Uterus (tissue), 4 donors: ENCODE results near the gene MYD88. TPM values are rescaled to one million over a fixed set of nuclear protein-coding genes. Genes with fewer than 3 reads are reported as not detected.
A peak's percentile ranks its signal among the peaks of the same experiment; 100 is the strongest.

Experiments
- DNase-seq, 2 donors: peaks; one replicate each; pipeline ENCODE4 v3.0.0-alpha.2; 2019 to 2020
- H3K27ac ChIP-seq, 2 donors: fragments of 200-600 bp; sonication (generic); 1 replicate in 1 of 2; 2 replicates in 1 of 2; pipeline ENCODE4 v1.5.1; 2016 to 2018
- H3K27me3 ChIP-seq, 2 donors: fragments of 200-600 bp; sonication (generic); one replicate each; pipeline ENCODE4 v1.5.1; 2018 to 2019; ENCODE audit warnings: control low read depth in 1 of 2
- H3K36me3 ChIP-seq, 2 donors: fragments of 200-600 bp; sonication (generic); one replicate each; pipeline ENCODE4 v1.5.1; 2019; ENCODE audit warnings: control low read depth in 1 of 2
- H3K4me1 ChIP-seq, 2 donors: fragments of 200-600 bp; sonication (generic); one replicate each; pipeline ENCODE4 v1.5.1; 2018 to 2019; ENCODE audit warnings: control low read depth in 1 of 2
- H3K4me3 ChIP-seq, 2 donors: fragments of 200-600 bp; sonication (generic); 1 replicate in 1 of 2; 2 replicates in 1 of 2; pipeline ENCODE4 v1.5.1; 2018 to 2019; ENCODE audit warnings: mild to moderate bottlenecking in 1 of 2
- H3K9me3 ChIP-seq, 2 donors: fragments of 200-600 bp; sonication (generic); one replicate each; pipeline ENCODE4 v1.5.1; 2019; ENCODE audit warnings: control low read depth in 1 of 2
- POLR2A ChIP-seq, 2 donors: fragments of 450-650 bp; IDR thresholded peaks; one replicate each; pipeline ENCODE4 v1.6.1; 2016; ENCODE audit warnings: antibody characterized with exemption in 2 of 2, mild to moderate bottlenecking in 1 of 2, moderate library complexity in 1 of 2
- intact Hi-C: fragments of 100-400 bp; cut with DNase I; formaldehyde crosslinking; loops from one replicate; pipeline ENCODE4 v1.15.1; 2023; ENCODE audit warnings: low total_unique reads
- total RNA-seq, 4 donors: library from RNA; depleted of rRNA in 3 of 4; stranded (reverse); fragments of >200 nt in 3 of 4; gene quantifications; one replicate each; pipeline versions ENCODE4 v1.1.0 to v1.2.4, GENCODE V29; 2014 to 2023
- TF ChIP-seq, protein P1 (sequence below), 4 experiments: fragments of 200-600 bp in 2 of 4; fragments of 450-650 bp in 2 of 4; sonication (generic) in 2 of 4; IDR thresholded peaks; one replicate each; pipeline ENCODE4 v1.5.1; 2016 to 2019; ENCODE audit warnings: antibody characterized with exemption in 4 of 4, mild to moderate bottlenecking in 2 of 4, moderate library complexity in 1 of 4
- donor health status: DM: yes; HTN: yes; CAD: no.

MYD88 gene
- total RNA-seq: 10 to 100 TPM in 3 of 4 donors, 1 to 10 TPM in 1; 2.0 to 30.9 (median 22.3) TPM

DNA sequence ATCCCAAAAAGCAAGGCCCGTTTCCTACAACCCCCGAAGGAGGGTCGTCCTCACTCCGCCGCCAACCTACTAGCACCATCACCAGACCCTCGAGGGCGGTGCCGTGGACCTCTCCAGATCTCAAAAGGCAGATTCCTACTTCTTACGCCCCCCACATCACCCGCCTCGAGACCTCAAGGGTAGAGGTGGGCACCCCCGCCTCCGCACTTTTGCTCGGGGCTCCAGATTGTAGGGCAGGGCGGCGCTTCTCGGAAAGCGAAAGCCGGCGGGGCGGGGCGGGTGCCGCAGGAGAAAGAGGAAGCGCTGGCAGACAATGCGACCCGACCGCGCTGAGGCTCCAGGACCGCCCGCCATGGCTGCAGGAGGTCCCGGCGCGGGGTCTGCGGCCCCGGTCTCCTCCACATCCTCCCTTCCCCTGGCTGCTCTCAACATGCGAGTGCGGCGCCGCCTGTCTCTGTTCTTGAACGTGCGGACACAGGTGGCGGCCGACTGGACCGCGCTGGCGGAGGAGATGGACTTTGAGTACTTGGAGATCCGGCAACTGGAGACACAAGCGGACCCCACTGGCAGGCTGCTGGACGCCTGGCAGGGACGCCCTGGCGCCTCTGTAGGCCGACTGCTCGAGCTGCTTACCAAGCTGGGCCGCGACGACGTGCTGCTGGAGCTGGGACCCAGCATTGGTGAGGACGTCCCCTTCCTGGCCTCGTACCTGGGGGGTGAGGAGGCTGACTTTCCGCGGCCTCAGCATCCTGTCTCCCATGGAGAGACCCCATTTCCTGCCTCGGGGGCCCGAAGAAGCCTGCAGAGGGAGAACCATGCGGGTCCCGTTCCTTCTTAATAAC, at the start of gene MYD88:
TSS of gene MYD88 (plus strand) at position 313 of the 842 bp plus-strand sequence. CDS start at position 353, 40 bp downstream.
- peak; percentile 55 to 56 for TF ChIP-seq POLR2A (IDR thresholded peaks at IDR 0.05)
- TF ChIP-seq, protein P1, sequence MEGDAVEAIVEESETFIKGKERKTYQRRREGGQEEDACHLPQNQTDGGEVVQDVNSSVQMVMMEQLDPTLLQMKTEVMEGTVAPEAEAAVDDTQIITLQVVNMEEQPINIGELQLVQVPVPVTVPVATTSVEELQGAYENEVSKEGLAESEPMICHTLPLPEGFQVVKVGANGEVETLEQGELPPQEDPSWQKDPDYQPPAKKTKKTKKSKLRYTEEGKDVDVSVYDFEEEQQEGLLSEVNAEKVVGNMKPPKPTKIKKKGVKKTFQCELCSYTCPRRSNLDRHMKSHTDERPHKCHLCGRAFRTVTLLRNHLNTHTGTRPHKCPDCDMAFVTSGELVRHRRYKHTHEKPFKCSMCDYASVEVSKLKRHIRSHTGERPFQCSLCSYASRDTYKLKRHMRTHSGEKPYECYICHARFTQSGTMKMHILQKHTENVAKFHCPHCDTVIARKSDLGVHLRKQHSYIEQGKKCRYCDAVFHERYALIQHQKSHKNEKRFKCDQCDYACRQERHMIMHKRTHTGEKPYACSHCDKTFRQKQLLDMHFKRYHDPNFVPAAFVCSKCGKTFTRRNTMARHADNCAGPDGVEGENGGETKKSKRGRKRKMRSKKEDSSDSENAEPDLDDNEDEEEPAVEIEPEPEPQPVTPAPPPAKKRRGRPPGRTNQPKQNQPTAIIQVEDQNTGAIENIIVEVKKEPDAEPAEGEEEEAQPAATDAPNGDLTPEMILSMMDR (IDR thresholded peaks at IDR 0.05): peak in 2 of 4 experiments; percentile 2 to 13
- peak within 1 kb of the TSS; percentile 89 to 92 for H3K27ac ChIP-seq
- H3K4me1 ChIP-seq: no peaks in the 10 kb centered on the region
- intact Hi-C loops: no loop called here
- peak; percentile 74 to 77 for DNase-seq
- H3K9me3 ChIP-seq: no peaks in the 10 kb centered on the region
- peak within 1 kb of the TSS; percentile 46 to 76 for H3K4me3 ChIP-seq
- H3K36me3 ChIP-seq: no peaks in the 10 kb centered on the region
- no peaks in the 10 kb centered on the region for H3K27me3 ChIP-seq

DNA sequence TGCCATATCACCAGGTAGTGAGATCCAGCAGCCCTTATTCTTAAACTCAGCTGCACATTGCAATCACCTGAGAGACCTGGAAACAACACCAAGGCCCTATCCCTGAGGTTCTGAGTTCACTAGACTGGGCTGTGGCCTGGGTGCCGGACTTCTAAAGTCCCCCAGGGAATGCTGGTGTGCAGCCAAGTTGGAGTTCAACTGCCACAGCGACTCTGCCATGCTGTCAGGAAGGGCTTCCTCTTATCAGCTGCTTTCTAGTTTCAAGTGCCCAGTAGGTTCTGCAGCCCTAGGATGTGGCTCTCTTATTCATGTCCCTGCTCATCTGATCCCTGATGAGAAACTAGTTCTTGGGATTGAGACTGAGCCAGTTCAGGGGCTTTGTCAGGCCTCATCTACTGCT, 49.3 kb upstream of the MYD88 start:
- Histone ChIP-seq H3K27me3 (no peaks in the 10 kb centered on the region), H3K4me3 (no peak overlapping the region), H3K36me3 (no peaks in the 10 kb centered on the region), H3K9me3 (no peaks in the 10 kb centered on the region), H3K27ac (no peak overlapping the region), H3K4me1 (no peaks in the 10 kb centered on the region)
- no peak for DNase-seq
- no peak for TF ChIP-seq POLR2A (IDR thresholded peaks at IDR 0.05)
- TF ChIP-seq, protein P1 (IDR thresholded peaks at IDR 0.05): no peak
- intact Hi-C loops: no loop called here

DNA sequence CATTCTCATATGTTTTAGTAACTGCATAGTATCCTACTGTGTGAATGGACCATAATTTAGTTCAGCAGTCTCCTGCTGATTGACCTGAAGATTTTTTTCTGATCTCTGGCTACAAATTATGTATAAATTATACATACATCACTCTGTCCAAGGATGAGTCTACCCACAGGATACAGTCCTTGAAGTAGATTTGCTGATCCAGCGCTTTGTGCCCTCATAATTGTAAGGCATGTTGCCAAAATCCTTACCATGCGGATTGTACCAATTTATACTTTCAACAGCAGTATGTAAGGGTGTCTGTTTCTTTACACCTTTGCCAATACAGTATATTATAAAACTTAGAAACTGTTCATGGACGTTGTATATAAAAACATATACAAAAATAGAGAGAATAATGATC, 48.0 kb upstream of the MYD88 start:
- H3K4me1 ChIP-seq: no peaks in the 10 kb centered on the region
- H3K4me3 ChIP-seq: no peak overlapping the region
- no peaks in the 10 kb centered on the region for H3K9me3 ChIP-seq
- H3K36me3 ChIP-seq: no peaks in the 10 kb centered on the region
- no peaks in the 10 kb centered on the region for H3K27me3 ChIP-seq
- intact Hi-C loops: no loop called here
- H3K27ac ChIP-seq: no peak overlapping the region
- TF ChIP-seq POLR2A (IDR thresholded peaks at IDR 0.05): no peak
- TF ChIP-seq, protein P1 (IDR thresholded peaks at IDR 0.05): no peak
- DNase-seq: no peak

DNA sequence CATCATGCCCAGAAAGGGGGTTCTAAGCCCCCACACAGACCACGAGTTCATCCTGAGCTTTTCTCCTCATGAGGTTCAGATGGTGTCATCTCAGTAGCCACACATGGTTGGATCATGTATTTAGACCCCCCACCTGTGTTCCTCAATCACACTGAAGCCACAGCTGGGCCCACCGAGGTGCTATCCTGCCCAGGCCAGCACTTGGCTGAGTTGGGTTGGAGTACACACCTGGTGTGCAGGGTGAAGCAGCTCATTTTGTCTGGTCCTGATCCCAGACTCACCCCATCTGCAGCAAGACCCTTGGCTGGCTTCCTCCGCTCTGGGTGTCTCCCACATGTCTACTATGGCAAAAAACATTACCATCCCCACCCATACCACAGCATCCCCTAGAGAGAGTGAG, 43.5 kb upstream of the MYD88 start:
- no peak overlapping the region for H3K4me3 ChIP-seq
- DNase-seq: no peak
- no peaks in the 10 kb centered on the region for H3K4me1 ChIP-seq
- TF ChIP-seq, protein P1 (IDR thresholded peaks at IDR 0.05): no peak
- no peak for TF ChIP-seq POLR2A (IDR thresholded peaks at IDR 0.05)
- intact Hi-C loops: no loop called here
- no peaks in the 10 kb centered on the region for H3K9me3 ChIP-seq
- H3K27me3 ChIP-seq: no peaks in the 10 kb centered on the region
- H3K27ac ChIP-seq: no peak overlapping the region
- no peaks in the 10 kb centered on the region for H3K36me3 ChIP-seq

DNA sequence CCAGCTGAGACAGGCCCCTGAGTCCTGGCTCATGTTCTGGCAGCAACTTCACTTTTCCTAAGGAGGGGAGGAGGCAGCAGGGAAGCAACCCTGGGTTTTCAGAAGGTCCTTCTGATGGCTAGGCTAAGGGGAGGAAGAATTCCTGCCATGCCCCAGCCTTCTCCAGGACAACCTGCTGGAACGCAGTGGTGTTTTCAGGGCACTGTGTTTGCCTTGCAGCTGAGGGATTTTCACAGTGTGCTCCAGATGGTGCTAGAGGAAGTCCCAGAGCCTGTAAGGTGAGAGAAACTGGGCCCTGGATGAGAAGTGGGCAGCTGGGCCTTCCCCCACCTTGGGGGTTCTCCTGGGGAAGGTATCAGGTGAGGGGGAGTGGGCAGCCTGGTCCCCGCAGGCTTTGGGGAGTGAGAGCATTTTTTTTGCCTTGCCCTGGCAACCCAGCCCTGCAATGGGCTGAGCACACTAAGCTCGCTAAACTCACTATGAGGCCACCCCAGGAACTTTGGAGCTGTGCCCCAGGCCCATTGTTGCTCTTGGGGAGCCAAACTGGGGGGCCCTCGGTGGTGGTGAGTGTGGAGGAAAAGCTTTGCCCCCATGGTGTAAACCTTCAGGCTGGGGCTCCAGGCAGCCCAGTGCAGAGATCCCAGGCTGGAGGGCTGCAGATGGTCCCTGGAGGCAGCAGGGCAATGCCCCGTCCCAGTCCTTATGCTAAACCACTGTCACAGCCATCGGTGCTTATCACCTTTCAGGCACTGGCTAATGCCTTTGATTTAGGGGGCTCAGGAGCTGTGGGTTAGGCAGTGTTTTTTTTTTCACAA, 42.6 kb upstream of the MYD88 start:
- H3K9me3 ChIP-seq: no peaks in the 10 kb centered on the region
- no peak overlapping the region for H3K27ac ChIP-seq
- H3K4me1 ChIP-seq: no peaks in the 10 kb centered on the region
- H3K4me3 ChIP-seq: no peak overlapping the region
- TF ChIP-seq POLR2A (IDR thresholded peaks at IDR 0.05): no peak
- TF ChIP-seq, protein P1 (IDR thresholded peaks at IDR 0.05): no peak
- H3K27me3 ChIP-seq: no peaks in the 10 kb centered on the region
- DNase-seq: no peak
- intact Hi-C loops: no loop called here
- H3K36me3 ChIP-seq: no peaks in the 10 kb centered on the region
